Skeletal muscle tissue (tissue), 4 donors: Measurements from ENCODE around the gene MAPRE3. TPM values are rescaled to one million over a fixed set of nuclear protein-coding genes. Genes with fewer than 3 reads are reported as not detected.

ENCODE experiments used
- H3K27ac ChIP-seq: one replicate; pipeline ENCODE4 v1.7.0; 2013; ENCODE audit warnings: mild to moderate bottlenecking, low read depth, low read length, inconsistent platforms
- H3K27me3 ChIP-seq, 3 donors: one replicate each; pipeline ENCODE4 v1.7.0; 2013; ENCODE audit warnings: low read length in 3 of 3; ENCODE audit not compliant: control insufficient read depth in 3 of 3, insufficient read depth in 3 of 3
- H3K36me3 ChIP-seq, 3 donors: one replicate each; pipeline ENCODE4 v1.7.0; 2013; ENCODE audit warnings: low read length in 3 of 3; ENCODE audit not compliant: control insufficient read depth in 3 of 3, insufficient read depth in 3 of 3
- H3K4me1 ChIP-seq, 3 donors: one replicate each; pipeline ENCODE4 v1.7.0; 2013; ENCODE audit warnings: low read length in 3 of 3, mild to moderate bottlenecking in 3 of 3; ENCODE audit not compliant: control insufficient read depth in 3 of 3, insufficient read depth in 3 of 3
- H3K4me3 ChIP-seq, 3 donors: one replicate each; pipeline ENCODE4 v1.7.0; 2013; ENCODE audit warnings: low read length in 3 of 3
- H3K9ac ChIP-seq, 3 donors: one replicate each; pipeline ENCODE4 v1.7.0; 2013; ENCODE audit warnings: low read length in 3 of 3, mild to moderate bottlenecking in 3 of 3, moderate library complexity in 2 of 3, low read depth in 1 of 3
- H3K9me3 ChIP-seq, 3 donors: one replicate each; pipeline ENCODE4 v1.7.0; 2013; ENCODE audit warnings: low read length in 3 of 3; ENCODE audit not compliant: control insufficient read depth in 3 of 3
- total RNA-seq: library from RNA; depleted of rRNA; stranded (reverse); fragments of >200 nt; gene quantifications from one replicate; pipeline ENCODE4 v1.2.3, GENCODE V29; 2014
- donor health status: Osteomylitis.

MAPRE3 gene
- total RNA-seq, 1 donor from 2014 or later = 3.7 TPM

- Histone ChIP-seq H3K9me3 (no peaks in the 10 kb centered on the region), H3K27ac (no peak overlapping the region), H3K27me3 (no peaks in the 10 kb centered on the region), H3K9ac (no peak overlapping the region), H3K4me1 (peaks cover 26 to 32% (median 26%) of the 10 kb centered on the region in 3 donors), H3K36me3 (no peaks in the 10 kb centered on the region), H3K4me3 (no peak overlapping the region)
Measured at GRCh38 chr2:26969077-26969844, 1.2 kb upstream of the MAPRE3 start.

GRCh38 chr2:26970928-26971627, 641 bp downstream of the MAPRE3 start:
- no peaks in the 10 kb centered on the region for H3K27me3 ChIP-seq
- H3K4me3 ChIP-seq = peak overlapping the region; percentile 88 to 98 (median 94)
- H3K9ac ChIP-seq = peak overlapping the region; percentile 84 to 86 (median 85)
- H3K4me1 ChIP-seq = peaks cover 41 to 49% (median 44%) of the 10 kb centered on the region in 3 donors
- H3K27ac ChIP-seq = peak overlapping the region; percentile 88
- no peaks in the 10 kb centered on the region for H3K36me3 ChIP-seq
- no peaks in the 10 kb centered on the region for H3K9me3 ChIP-seq

GRCh38 chr2:26971911-26972786, 1.7 kb downstream of the MAPRE3 start:
- Histone ChIP-seq H3K4me1 (peaks cover 51 to 59% (median 55%) of the 10 kb centered on the region in 3 donors), H3K9ac (peak overlapping the region; percentile 84 to 86 (median 85)), H3K9me3 (no peaks in the 10 kb centered on the region), H3K27me3 (no peaks in the 10 kb centered on the region), H3K36me3 (no peaks in the 10 kb centered on the region), H3K27ac (peak overlapping the region; percentile 88), H3K4me3 (peak overlapping the region; percentile 88 to 98 (median 94))

GRCh38 chr2:26974352-26974751, 3.9 kb downstream of the MAPRE3 start:
- Histone ChIP-seq H3K27ac (peak overlapping the region; percentile 88), H3K4me1 (peaks cover 73 to 80% (median 73%) of the 10 kb centered on the region in 3 donors), H3K4me3 (no peak overlapping the region), H3K9ac (peak overlapping the region in 1 of 3 donors; percentile 18), H3K9me3 (no peaks in the 10 kb centered on the region), H3K36me3 (no peaks in the 10 kb centered on the region), H3K27me3 (no peaks in the 10 kb centered on the region)

- Histone ChIP-seq H3K9me3 (no peaks in the 10 kb centered on the region), H3K9ac (peak overlapping the region in 1 of 3 donors; percentile 27), H3K4me1 (peaks cover 78 to 84% (median 79%) of the 10 kb centered on the region in 3 donors), H3K27me3 (no peaks in the 10 kb centered on the region), H3K4me3 (peak overlapping the region in 1 of 3 donors; percentile 15), H3K36me3 (no peaks in the 10 kb centered on the region), H3K27ac (peak overlapping the region; percentile 88)
Measured at GRCh38 chr2:26975102-26975501, 4.7 kb downstream of the MAPRE3 start.

- peak overlapping the region; percentile 88 for H3K27ac ChIP-seq
- no peak overlapping the region for H3K9ac ChIP-seq
- H3K4me1 ChIP-seq = peaks cover 77 to 81% (median 77%) of the 10 kb centered on the region in 3 donors
Measured at GRCh38 chr2:26975656-26976055, 5.2 kb downstream of the MAPRE3 start.

GRCh38 chr2:26976237-26976636, 5.8 kb downstream of the MAPRE3 start:
- H3K27me3 ChIP-seq = no peaks in the 10 kb centered on the region
- no peaks in the 10 kb centered on the region for H3K36me3 ChIP-seq
- peak overlapping the region in 1 of 3 donors; percentile 39 for H3K4me3 ChIP-seq
- peaks cover 73 to 83% (median 76%) of the 10 kb centered on the region in 3 donors for H3K4me1 ChIP-seq
- H3K27ac ChIP-seq = peak overlapping the region; percentile 88
- peak overlapping the region in 1 of 3 donors; percentile 18 for H3K9ac ChIP-seq
- no peaks in the 10 kb centered on the region for H3K9me3 ChIP-seq

More at GRCh38 chr2:26975656-26976055, 5.2 kb downstream of the MAPRE3 start:
- Histone ChIP-seq H3K27me3 (no peaks in the 10 kb centered on the region), H3K4me3 (no peak overlapping the region), H3K36me3 (no peaks in the 10 kb centered on the region), H3K9me3 (no peaks in the 10 kb centered on the region)

- Histone ChIP-seq H3K27me3 (no peaks in the 10 kb centered on the region), H3K36me3 (no peaks in the 10 kb centered on the region), H3K27ac (peak overlapping the region; percentile 88), H3K4me3 (no peak overlapping the region), H3K9me3 (no peaks in the 10 kb centered on the region), H3K4me1 (peaks cover 72 to 84% (median 76%) of the 10 kb centered on the region in 3 donors), H3K9ac (no peak overlapping the region)
Measured at GRCh38 chr2:26977012-26977411, 6.6 kb downstream of the MAPRE3 start.

GRCh38 chr2:26978061-26978596, 7.7 kb downstream of the MAPRE3 start:
- Histone ChIP-seq H3K4me1 (peaks cover 73 to 86% (median 76%) of the 10 kb centered on the region in 3 donors), H3K27ac (peak overlapping the region; percentile 88)

More at GRCh38 chr2:26978061-26978596, 7.7 kb downstream of the MAPRE3 start:
- H3K9me3 ChIP-seq = no peaks in the 10 kb centered on the region
- H3K9ac ChIP-seq = no peak overlapping the region
- no peaks in the 10 kb centered on the region for H3K36me3 ChIP-seq
- H3K27me3 ChIP-seq = no peaks in the 10 kb centered on the region
- H3K4me3 ChIP-seq = no peak overlapping the region
